Smooth muscle cell (in vitro differentiated cells): ENCODE results near the gene RUFY1. TPM values are rescaled to one million over a fixed set of nuclear protein-coding genes. Genes with fewer than 3 reads are reported as not detected.
"Not testable (repeated sequence)": the region's sequence is repeated elsewhere in the genome, so short reads cannot be mapped to it uniquely, and the experiment has no call there.

Experiments used
- DNase-seq: peaks from one replicate; lab custom pipeline; 2025; ENCODE audit not compliant: unreplicated experiment; lab: John Stamatoyannopoulos, UW
- H2AFZ ChIP-seq: fragments of 200-600 bp; sonication (generic); 2 replicates; pipeline ENCODE4 v1.6.0; 2016; ENCODE audit warnings: antibody characterized with exemption, low read depth, mild to moderate bottlenecking
- H3F3A ChIP-seq: fragments of 200-600 bp; sonication (generic); 2 replicates; pipeline ENCODE4 v1.6.0; 2017; ENCODE audit warnings: antibody characterized with exemption, low read depth
- H3K27ac ChIP-seq: fragments of 200-600 bp; sonication (generic); 2 replicates; pipeline ENCODE4 v1.5.1; 2016; ENCODE audit warnings: low read depth, mild to moderate bottlenecking
- H3K27me3 ChIP-seq: fragments of 200-600 bp; sonication (generic); 2 replicates; pipeline ENCODE4 v1.6.1; 2016; ENCODE audit warnings: low read depth, mild to moderate bottlenecking
- H3K36me3 ChIP-seq: fragments of 200-600 bp; sonication (generic); 2 replicates; pipeline ENCODE4 v1.5.1; 2016; ENCODE audit warnings: low read depth
- H3K4me1 ChIP-seq: fragments of 200-600 bp; sonication (generic); 2 replicates; pipeline ENCODE4 v1.5.1; 2016; ENCODE audit warnings: low read depth
- H3K4me2 ChIP-seq: fragments of 200-600 bp; sonication (generic); 2 replicates; pipeline ENCODE4 v1.6.0; 2016; ENCODE audit warnings: mild to moderate bottlenecking
- H3K4me3 ChIP-seq: fragments of 200-600 bp; sonication (generic); 2 replicates; pipeline ENCODE4 v1.5.1; 2016; ENCODE audit warnings: mild to moderate bottlenecking
- H3K79me2 ChIP-seq: fragments of 200-600 bp; sonication (generic); 2 replicates; pipeline ENCODE4 v1.6.0; 2016; ENCODE audit warnings: low read depth, mild to moderate bottlenecking
- H3K9ac ChIP-seq: fragments of 200-600 bp; sonication (generic); 2 replicates; pipeline ENCODE4 v1.6.0; 2016; ENCODE audit warnings: low read depth
- H3K9me3 ChIP-seq: fragments of 200-600 bp; sonication (generic); replicated peaks from 2 replicates; pipeline ENCODE4 v1.5.1; 2016; ENCODE audit warnings: low read depth
- H4K20me1 ChIP-seq: fragments of 200-600 bp; sonication (generic); 2 replicates; pipeline ENCODE4 v1.6.0; 2016; ENCODE audit warnings: low read depth
- CTCF ChIP-seq: fragments of 200-600 bp; sonication (generic); IDR thresholded peaks from 2 replicates; pipeline ENCODE4 v1.5.1; 2017; ENCODE audit warnings: borderline replicate concordance, mild to moderate bottlenecking, antibody characterized with exemption; ENCODE audit not compliant: insufficient read depth, poor library complexity, severe bottlenecking
- WGBS: methylation state at CpG from one replicate; pipeline ENCODE4 v1.1.7; 2016; ENCODE audit warnings: low lambda C conversion rate; 5-methylcytosine and 5-hydroxymethylcytosine counted together
- polyA plus RNA-seq: library from polyadenylated mRNA; unstranded; fragments of >200 nt; fragmentation: Nextera tagmentation; extraction: Ambion mirVana; gene quantifications from 2 replicates; pipeline ENCODE4 v1.2.1, GENCODE V29; 2016
- total RNA-seq: library from RNA; depleted of rRNA; stranded (reverse); fragments of >200 nt; gene quantifications from 2 replicates; pipeline ENCODE4 v1.2.3, GENCODE V29; 2014

RUFY1 gene
- total and polyA plus RNA-seq, 2 experiments from 2014 or later = 23.8 to 26.4 TPM

- no peaks in the 10 kb centered on the region for H3K4me1 ChIP-seq
- TF ChIP-seq CTCF = no peak
- H3K9me3 ChIP-seq = no peaks in the 10 kb centered on the region
- DNase-seq = no peak
- no peak overlapping the region for H3K27ac ChIP-seq
- no peaks in the 10 kb centered on the region for H3F3A ChIP-seq
- no peak overlapping the region for H3K9ac ChIP-seq
- no peak overlapping the region for H3K4me3 ChIP-seq
- no peaks in the 10 kb centered on the region for H4K20me1 ChIP-seq
- H3K79me2 ChIP-seq = no peaks in the 10 kb centered on the region
- 90% methylated on average over 7 of the region's 7 CpGs for WGBS
- H3K4me2 ChIP-seq = no peak overlapping the region
- no peaks in the 10 kb centered on the region for H3K27me3 ChIP-seq
- H3K36me3 ChIP-seq = no peaks in the 10 kb centered on the region
- no peak overlapping the region for H2AFZ ChIP-seq
Observed at GRCh38 chr5:179542170-179542569, 8.2 kb upstream of the RUFY1 start.

GRCh38 chr5:179543275-179543674 is 7.1 kb upstream of the RUFY1 start:
- H3K36me3 ChIP-seq, H2AFZ ChIP-seq, H4K20me1 ChIP-seq, H3K79me2 ChIP-seq, H3F3A ChIP-seq, H3K9me3 ChIP-seq, H3K9ac ChIP-seq, H3K4me2 ChIP-seq, H3K4me3 ChIP-seq, H3K27me3 ChIP-seq, H3K4me1 ChIP-seq, DNase-seq, H3K27ac ChIP-seq: not testable (repeated sequence)
- WGBS = 93% methylated on average over 15 of the region's 15 CpGs

GRCh38 chr5:179553006-179553405 is 2.7 kb downstream of the RUFY1 start:
- H3F3A ChIP-seq = peaks cover 21% of the 10 kb centered on the region
- no peak overlapping the region for H3K4me2 ChIP-seq
- no peak overlapping the region for H3K9ac ChIP-seq
- no peak for TF ChIP-seq CTCF
- no peaks in the 10 kb centered on the region for H4K20me1 ChIP-seq
- H3K27me3 ChIP-seq = no peaks in the 10 kb centered on the region
- peak overlapping the region; percentile 88 for H3K27ac ChIP-seq
- H3K36me3 ChIP-seq = no peaks in the 10 kb centered on the region
- 97% methylated on average over 4 of the region's 4 CpGs for WGBS
- no peak overlapping the region for H3K4me3 ChIP-seq
- H2AFZ ChIP-seq = no peak overlapping the region
- peaks cover 11% of the 10 kb centered on the region for H3K4me1 ChIP-seq
- no peaks in the 10 kb centered on the region for H3K9me3 ChIP-seq
- no peak for DNase-seq
- peaks cover 49% of the 10 kb centered on the region for H3K79me2 ChIP-seq

GRCh38 chr5:179553875-179554274 is 3.5 kb downstream of the RUFY1 start:
- Histone ChIP-seq H3K9ac (peak overlapping the region; percentile 10), H3K27ac (peak overlapping the region; percentile 88), H3K4me3 (no peak overlapping the region), H3K36me3 (no peaks in the 10 kb centered on the region), H3K4me2 (peak overlapping the region; percentile 75), H3K4me1 (peaks cover 16% of the 10 kb centered on the region), H3K27me3 (no peaks in the 10 kb centered on the region), H3F3A (peaks cover 23% of the 10 kb centered on the region), H4K20me1 (no peaks in the 10 kb centered on the region), H3K9me3 (no peaks in the 10 kb centered on the region), H2AFZ (no peak overlapping the region), H3K79me2 (peaks cover 58% of the 10 kb centered on the region)
- no peak for TF ChIP-seq CTCF
- WGBS = 18% methylated on average over 7 of the region's 7 CpGs
- DNase-seq = no peak
